Measurements from ENCODE around the gene ARHGAP18. TPM values are rescaled to one million over a fixed set of nuclear protein-coding genes. Genes with fewer than 3 reads are reported as not detected.

Gene ARHGAP18
- total RNA-seq, 1 donor from 2014 or later = 24.4 TPM

- no peak for DNase-seq (ENCODE audit: low spot score)
Measured at GRCh38 chr6:129671442-129672340, 38.3 kb downstream of the ARHGAP18 start.

GRCh38 chr6:129670634-129671033 lies 39.3 kb downstream of the ARHGAP18 start:
- no peak for DNase-seq (ENCODE audit: low spot score)

- DNase-seq (ENCODE audit: low spot score) = no peak
Measured at GRCh38 chr6:129667621-129668020, 42.4 kb downstream of the ARHGAP18 start.

- no peak for DNase-seq (ENCODE audit: low spot score)
Measured at GRCh38 chr6:129667034-129667433, 42.9 kb downstream of the ARHGAP18 start.

- no peak for DNase-seq (ENCODE audit: low spot score)
Measured at GRCh38 chr6:129665555-129665954, 44.4 kb downstream of the ARHGAP18 start.

GRCh38 chr6:129663531-129663930 lies 46.4 kb downstream of the ARHGAP18 start:
- no peak for DNase-seq (ENCODE audit: low spot score)

- no peak for DNase-seq (ENCODE audit: low spot score)
Measured at GRCh38 chr6:129662980-129663431, 47.0 kb downstream of the ARHGAP18 start.

- no peak for DNase-seq (ENCODE audit: low spot score)
Measured at GRCh38 chr6:129662406-129662766, 47.6 kb downstream of the ARHGAP18 start.

- DNase-seq (ENCODE audit: low spot score) = no peak
Measured at GRCh38 chr6:129661536-129662405, 48.2 kb downstream of the ARHGAP18 start.

- no peak for DNase-seq (ENCODE audit: low spot score)
Measured at GRCh38 chr6:129660346-129660676, 49.7 kb downstream of the ARHGAP18 start.

- DNase-seq (ENCODE audit: low spot score) = no peak
Measured at GRCh38 chr6:129659590-129660345, 50.2 kb downstream of the ARHGAP18 start.

- DNase-seq (ENCODE audit: low spot score) = no peak
Measured at GRCh38 chr6:129659167-129659566, 50.8 kb downstream of the ARHGAP18 start.

GRCh38 chr6:129657483-129657882 lies 52.5 kb downstream of the ARHGAP18 start:
- no peak for DNase-seq (ENCODE audit: low spot score)

- no peak for DNase-seq (ENCODE audit: low spot score)
Measured at GRCh38 chr6:129655334-129655733, 54.6 kb downstream of the ARHGAP18 start.

GRCh38 chr6:129653746-129654145 lies 56.2 kb downstream of the ARHGAP18 start:
- DNase-seq (ENCODE audit: low spot score) = no peak

GRCh38 chr6:129653229-129653628 lies 56.7 kb downstream of the ARHGAP18 start:
- DNase-seq (ENCODE audit: low spot score) = no peak

- DNase-seq (ENCODE audit: low spot score) = no peak
Measured at GRCh38 chr6:129651291-129651691, 58.7 kb downstream of the ARHGAP18 start.

- no peak for DNase-seq (ENCODE audit: low spot score)
Measured at GRCh38 chr6:129648819-129649491, 61.0 kb downstream of the ARHGAP18 start.

GRCh38 chr6:129647044-129647443 lies 62.9 kb downstream of the ARHGAP18 start:
- DNase-seq (ENCODE audit: low spot score) = no peak

GRCh38 chr6:129646642-129647041 lies 63.3 kb downstream of the ARHGAP18 start:
- DNase-seq (ENCODE audit: low spot score) = no peak

All from mesenteric fat pad (tissue), 1 donor.